ENCODE measurements around the gene EBLN1. TPM values are rescaled to one million over a fixed set of nuclear protein-coding genes. Genes with fewer than 3 reads are reported as not detected.

Gene EBLN1
- total RNA-seq (2014; rRNA removed; shearing (Covaris generic)) = not detected in 2 replicates

GRCh38 chr10:22217842-22218241 is at the start of gene EBLN1:
EBLN1 (minus strand) TSS chr10:22218015; CDS start chr10:22209983, 8,032 bp downstream.

Other genes with a start within 250 kb of the EBLN1 start
- 35.8 and 43.9 TPM in 2 replicates for gene DNAJC1, start 214.3 kb downstream of the EBLN1 start, total RNA-seq (2014; rRNA removed; shearing (Covaris generic))
- gene COMMD3, start 98.4 kb upstream of the EBLN1 start, total RNA-seq (2014; rRNA removed; shearing (Covaris generic)) = 31.3 and 35.2 TPM in 2 replicates
- gene BMI1, start 103.1 kb upstream of the EBLN1 start, total RNA-seq (2014; rRNA removed; shearing (Covaris generic)) = 27.6 and 34.0 TPM in 2 replicates
- gene SPAG6, start 127.5 kb upstream of the EBLN1 start, total RNA-seq (2014; rRNA removed; shearing (Covaris generic)) = 0.64 TPM in 1 of 2 replicates, not detected in the other

Data from A375 (cell line).